ENCODE measurements around the gene TNNT3. TPM values are rescaled to one million over a fixed set of nuclear protein-coding genes. Genes with fewer than 3 reads are reported as not detected.

TNNT3 gene
- total RNA-seq, 4 donors from 2014 or later, result 1.9 to 3.3 TPM; not detected in 2

DNA sequence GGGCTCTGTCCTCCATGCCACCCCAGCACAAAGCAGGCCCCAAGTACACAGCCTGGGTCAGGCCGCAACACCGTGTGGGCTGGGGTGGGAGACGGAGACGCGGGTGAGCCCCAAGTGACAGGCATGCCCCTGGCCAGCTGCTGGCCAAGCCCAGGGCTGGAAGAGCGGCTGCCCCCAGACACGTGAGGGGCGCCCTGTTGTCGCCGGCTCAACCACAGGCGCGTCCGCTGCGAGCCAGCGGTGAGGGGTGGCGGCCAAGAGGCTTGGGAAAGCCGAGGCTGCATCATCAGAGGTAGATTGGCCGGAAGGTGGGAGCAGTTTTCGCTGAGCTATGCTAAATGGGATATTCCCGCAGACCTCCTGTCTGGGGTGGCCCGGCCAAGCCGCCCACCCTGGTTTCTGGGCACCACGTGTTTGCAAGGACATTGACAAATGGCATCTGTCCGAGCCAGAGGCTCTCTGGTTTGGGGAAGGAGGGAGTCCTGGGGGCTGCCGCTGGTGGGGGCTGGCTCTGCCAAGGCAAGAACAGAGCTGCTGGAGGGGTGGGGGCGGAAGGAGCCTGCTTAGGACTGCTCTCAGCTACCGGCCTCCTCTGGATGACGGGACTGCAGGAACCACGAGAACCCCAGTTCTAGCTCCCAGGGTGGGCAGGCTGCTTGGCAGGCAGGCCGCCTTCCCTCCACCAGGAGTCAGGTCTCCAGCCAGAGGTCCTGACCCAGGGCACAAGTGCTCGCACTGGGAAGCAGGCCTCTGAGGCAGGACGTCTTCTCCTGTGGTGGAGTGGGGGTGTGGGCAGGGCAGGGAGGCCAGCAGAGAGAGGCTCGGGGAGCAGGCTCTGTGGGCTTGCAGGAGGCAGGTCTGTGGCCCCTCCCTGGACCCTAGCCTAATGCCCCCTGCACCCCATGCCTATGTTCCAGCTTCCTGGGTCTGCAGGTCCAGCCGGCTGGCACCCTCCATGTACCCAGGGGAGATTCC is 28.4 kb upstream of the TNNT3 start:
- WGBS, 2 donors (ENCODE audit: low coverage in 1 of 2), result 73 to 92% methylated on average over 10 to 25 of the region's 34 CpGs
- Histone ChIP-seq H3K27ac (no peak overlapping the region), H3K36me3 (no peaks in the 10 kb centered on the region), H3K4me1 (peaks cover 0 to 5% (median 0%) of the 10 kb centered on the region in 4 donors), H3K9me3 (no peaks in the 10 kb centered on the region), H3K27me3 (no peaks in the 10 kb centered on the region), H3K4me3 (no peak overlapping the region)
- intact Hi-C loops (cut with DNase I; ENCODE audit: low total_unique reads) (loop anchor here (10.0 kb wide), 1 partner anchor 54 kb away; the partner anchor contains the start of gene MRPL23), in situ Hi-C loops (cut with MboI; ENCODE audit: low pct_ligation_motif_present in 1 of 4, low pct_unique_long_range_greater_than_20kb in 1 of 4, low sequenced_read_pairs in 3 of 4) (no loop called here)
- TF ChIP-seq POLR2A (IDR thresholded peaks at IDR 0.05) (no peak), POLR2AphosphoS5 (IDR thresholded peaks at IDR 0.05) (no peak), CTCF (IDR thresholded peaks at IDR 0.05) (no peak), EP300 (IDR thresholded peaks at IDR 0.05; ENCODE audit: low read depth) (no peak)
- DNase-seq, result no peak

GRCh38 chr11:1891831-1892115 is 27.7 kb upstream of the TNNT3 start, which contains the start of gene PRR33:
PRR33 (minus strand) TSS chr11:1891895; CDS start chr11:1890584, 1,311 bp downstream.
- no peak within 1 kb of the TSS for H3K27ac ChIP-seq
- no peak within 1 kb of the TSS for H3K4me3 ChIP-seq
- no peak for DNase-seq
- no peak for TF ChIP-seq CTCF (IDR thresholded peaks at IDR 0.05)
- TF ChIP-seq POLR2AphosphoS5 (IDR thresholded peaks at IDR 0.05), result no peak
- intact Hi-C loops (cut with DNase I; ENCODE audit: low total_unique reads), result loop anchor here (10.0 kb wide), 1 partner anchor 53 kb away; the partner anchor contains the start of gene MRPL23
- H3K27me3 ChIP-seq, result no peaks in the 10 kb centered on the region
- no peaks in the 10 kb centered on the region for H3K36me3 ChIP-seq
- WGBS, 2 donors (ENCODE audit: low coverage in 1 of 2), result 86% methylated on average over 7 of the region's 7 CpGs; no CpG with 5 or more reads in 1 of the 2 donors
- H3K4me1 ChIP-seq, result peaks cover 0 to 5% (median 0%) of the 10 kb centered on the region in 4 donors
- H3K9me3 ChIP-seq, result no peaks in the 10 kb centered on the region
- in situ Hi-C loops (cut with MboI; ENCODE audit: low pct_ligation_motif_present in 1 of 4, low pct_unique_long_range_greater_than_20kb in 1 of 4, low sequenced_read_pairs in 3 of 4), result no loop called here

GRCh38 chr11:1892116-1892515 is 27.4 kb upstream of the TNNT3 start:
- Histone ChIP-seq H3K27ac (no peak overlapping the region), H3K4me3 (no peak overlapping the region), H3K9me3 (no peaks in the 10 kb centered on the region), H3K4me1 (peaks cover 0 to 5% (median 0%) of the 10 kb centered on the region in 4 donors), H3K27me3 (no peaks in the 10 kb centered on the region), H3K36me3 (no peaks in the 10 kb centered on the region)
- WGBS, 2 donors (ENCODE audit: low coverage in 1 of 2), result 92% methylated on average over 7 of the region's 7 CpGs; no CpG with 5 or more reads in 1 of the 2 donors
- intact Hi-C loops (cut with DNase I; ENCODE audit: low total_unique reads), result loop anchor here (10.0 kb wide), 1 partner anchor 53 kb away; the partner anchor contains the start of gene MRPL23
- no peak for TF ChIP-seq CTCF (IDR thresholded peaks at IDR 0.05)
- no peak for TF ChIP-seq EP300 (IDR thresholded peaks at IDR 0.05; ENCODE audit: low read depth)
- no peak for TF ChIP-seq POLR2A (IDR thresholded peaks at IDR 0.05)
- TF ChIP-seq POLR2AphosphoS5 (IDR thresholded peaks at IDR 0.05), result no peak
- in situ Hi-C loops (cut with MboI; ENCODE audit: low pct_ligation_motif_present in 1 of 4, low pct_unique_long_range_greater_than_20kb in 1 of 4, low sequenced_read_pairs in 3 of 4), result no loop called here
- no peak for DNase-seq

- H3K27ac ChIP-seq, result no peak overlapping the region
- TF ChIP-seq CTCF (IDR thresholded peaks at IDR 0.05) (no peak), POLR2AphosphoS5 (IDR thresholded peaks at IDR 0.05) (no peak), EP300 (IDR thresholded peaks at IDR 0.05; ENCODE audit: low read depth) (no peak), POLR2A (IDR thresholded peaks at IDR 0.05) (no peak)
- in situ Hi-C loops (cut with MboI; ENCODE audit: low pct_ligation_motif_present in 1 of 4, low pct_unique_long_range_greater_than_20kb in 1 of 4, low sequenced_read_pairs in 3 of 4), result no loop called here
- H3K36me3 ChIP-seq, result no peaks in the 10 kb centered on the region
- DNase-seq, result no peak
- H3K4me1 ChIP-seq, result peaks cover 0 to 5% (median 0%) of the 10 kb centered on the region in 4 donors
- intact Hi-C loops (cut with DNase I; ENCODE audit: low total_unique reads), result loop anchor here (10.0 kb wide), 1 partner anchor 52 kb away; the partner anchor contains the start of gene MRPL23
- H3K9me3 ChIP-seq, result no peaks in the 10 kb centered on the region
- WGBS, 2 donors (ENCODE audit: low coverage in 1 of 2), result 63 to 96% methylated on average over 3 to 5 of the region's 5 CpGs
- no peaks in the 10 kb centered on the region for H3K27me3 ChIP-seq
- no peak overlapping the region for H3K4me3 ChIP-seq
Measured at GRCh38 chr11:1892558-1892957, 26.9 kb upstream of the TNNT3 start.
